ENCODE measurements around the gene ALDH3A1. TPM values are rescaled to one million over a fixed set of nuclear protein-coding genes. Genes with fewer than 3 reads are reported as not detected.

Gene ALDH3A1
- total and polyA plus RNA-seq, 2 experiments from 2014 or later, result 0.17 to 0.21 TPM

DNA sequence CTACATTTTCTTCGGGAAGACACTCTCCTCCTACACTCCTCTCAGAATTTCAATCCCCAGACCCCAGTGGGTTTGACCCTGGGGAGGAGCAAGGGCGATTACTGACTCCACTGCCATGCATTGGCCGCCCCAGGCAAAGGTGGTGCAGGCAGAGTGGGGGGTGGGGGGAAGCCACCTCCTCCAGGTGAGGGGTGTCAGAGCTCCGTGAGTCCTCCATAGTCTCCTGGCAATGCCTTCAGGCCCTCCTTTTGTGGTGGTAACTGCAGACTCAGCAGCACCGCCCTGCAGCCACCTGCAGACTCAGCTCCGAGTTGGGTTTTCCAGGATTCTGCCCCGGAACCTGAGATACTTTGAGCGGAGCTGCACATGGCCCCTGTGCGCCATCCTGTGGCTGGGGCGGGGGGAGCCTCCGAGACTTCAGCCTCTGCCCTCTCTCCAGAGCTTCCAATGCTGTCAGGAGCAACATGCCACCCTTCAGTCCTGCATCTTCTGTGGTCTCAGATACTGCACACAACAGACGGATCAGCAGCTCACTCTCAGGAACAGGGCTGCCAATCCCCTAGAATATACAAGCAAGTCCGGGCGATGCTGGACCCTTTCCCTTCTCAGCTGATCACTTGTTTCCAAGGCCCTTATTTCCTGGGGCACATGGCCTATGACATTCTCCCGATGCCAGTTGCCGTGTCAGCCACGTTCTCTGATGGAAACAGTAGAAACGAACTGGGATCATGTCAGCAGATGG, 29.3 kb downstream of the ALDH3A1 start:
- no peak overlapping the region for H3K27ac ChIP-seq (ENCODE audit: low read depth)
- Mint-ChIP-seq H3K27ac (no peak overlapping the region), H3K27me3 (ENCODE audit: insufficient read depth, low read depth, poor library complexity) (peaks cover 10% of the 10 kb centered on the region), H3K4me1 (peaks cover 6% of the 10 kb centered on the region), H3K4me3 (no peak overlapping the region), H3K36me3 (ENCODE audit: low read depth) (no peaks in the 10 kb centered on the region), H3K9me3 (no peaks in the 10 kb centered on the region; the same call in 2 of the 3 replicates)
- H3K9me2 ChIP-seq (ENCODE audit: insufficient read depth), result no peaks in the 10 kb centered on the region
- ATAC-seq, result peak; percentile 85
- no peak overlapping the region for H2AFZ ChIP-seq
- no peaks in the 10 kb centered on the region for H3K36me3 ChIP-seq (ENCODE audit: insufficient read depth)
- no peaks in the 10 kb centered on the region for H3K79me2 ChIP-seq (replicated peaks; ENCODE audit: insufficient read depth)
- H3K4me3 ChIP-seq, result no peak overlapping the region
- TF ChIP-seq ZNF462 (CRISPR knock-in tag; IDR thresholded peaks at IDR 0.05), result no peak
- TF ChIP-seq, protein P1, sequence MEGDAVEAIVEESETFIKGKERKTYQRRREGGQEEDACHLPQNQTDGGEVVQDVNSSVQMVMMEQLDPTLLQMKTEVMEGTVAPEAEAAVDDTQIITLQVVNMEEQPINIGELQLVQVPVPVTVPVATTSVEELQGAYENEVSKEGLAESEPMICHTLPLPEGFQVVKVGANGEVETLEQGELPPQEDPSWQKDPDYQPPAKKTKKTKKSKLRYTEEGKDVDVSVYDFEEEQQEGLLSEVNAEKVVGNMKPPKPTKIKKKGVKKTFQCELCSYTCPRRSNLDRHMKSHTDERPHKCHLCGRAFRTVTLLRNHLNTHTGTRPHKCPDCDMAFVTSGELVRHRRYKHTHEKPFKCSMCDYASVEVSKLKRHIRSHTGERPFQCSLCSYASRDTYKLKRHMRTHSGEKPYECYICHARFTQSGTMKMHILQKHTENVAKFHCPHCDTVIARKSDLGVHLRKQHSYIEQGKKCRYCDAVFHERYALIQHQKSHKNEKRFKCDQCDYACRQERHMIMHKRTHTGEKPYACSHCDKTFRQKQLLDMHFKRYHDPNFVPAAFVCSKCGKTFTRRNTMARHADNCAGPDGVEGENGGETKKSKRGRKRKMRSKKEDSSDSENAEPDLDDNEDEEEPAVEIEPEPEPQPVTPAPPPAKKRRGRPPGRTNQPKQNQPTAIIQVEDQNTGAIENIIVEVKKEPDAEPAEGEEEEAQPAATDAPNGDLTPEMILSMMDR (conservative IDR thresholded peaks at IDR 0.05; ENCODE audit: low read depth in 2 of 2), result peak; percentile 69 to 79
- DNase-seq (ENCODE audit: low spot score), result peak; percentile 78
- no peaks in the 10 kb centered on the region for H3F3A ChIP-seq (replicated peaks; ENCODE audit: low read depth)
- H3K4me2 ChIP-seq, result no peak overlapping the region
- H3K4me1 ChIP-seq (ENCODE audit: insufficient read depth), result no peaks in the 10 kb centered on the region
- no peaks in the 10 kb centered on the region for H4K20me1 ChIP-seq (replicated peaks; ENCODE audit: insufficient read depth)
- no peaks in the 10 kb centered on the region for H3K27me3 ChIP-seq (ENCODE audit: insufficient read depth)
